Hematopoietic multipotent progenitor cell (in vitro differentiated cells): ENCODE measurements around the gene ZNF598. TPM values are rescaled to one million over a fixed set of nuclear protein-coding genes. Genes with fewer than 3 reads are reported as not detected.

ENCODE experiments used
- DNase-seq, 3 donors: peaks; one replicate each; pipeline ENCODE4 v3.0.0-alpha.2; 2011 to 2015; ENCODE audit warnings: low read depth in 2 of 3, low spot score in 2 of 3
- total RNA-seq: library from RNA; depleted of rRNA; stranded (reverse); fragments of >200 nt; gene quantifications from one replicate; pipeline ENCODE4 v1.2.3, GENCODE V29; 2012

ZNF598 gene
- total RNA-seq, 1 donor = 34.7 TPM

- peak in 1 of 3 donors; percentile 19 for DNase-seq
Measured at GRCh38 chr16:2008631-2009163, 924 bp downstream of the ZNF598 start.

GRCh38 chr16:2008009-2008526 is 1.6 kb downstream of the ZNF598 start:
- peak in 2 of 3 donors; percentile 71 to 82 for DNase-seq

GRCh38 chr16:2007081-2007836 is 2.4 kb downstream of the ZNF598 start:
- DNase-seq = no peak

GRCh38 chr16:2006317-2006716 is 3.3 kb downstream of the ZNF598 start:
- DNase-seq = no peak

GRCh38 chr16:2005646-2006045 is 4.0 kb downstream of the ZNF598 start:
- peak in 2 of 3 donors; percentile 77 to 90 for DNase-seq

- DNase-seq = no peak
Measured at GRCh38 chr16:2004795-2005517, 4.7 kb downstream of the ZNF598 start.

GRCh38 chr16:2003827-2004641 is 5.6 kb downstream of the ZNF598 start:
- peak; percentile 72 to 92 (median 87) for DNase-seq

- no peak for DNase-seq
Measured at GRCh38 chr16:2003231-2003826, 6.3 kb downstream of the ZNF598 start.

GRCh38 chr16:2002406-2003230 is 7.0 kb downstream of the ZNF598 start:
- no peak for DNase-seq

- DNase-seq = no peak
Measured at GRCh38 chr16:2001456-2002355, 7.9 kb downstream of the ZNF598 start.

- no peak for DNase-seq
Measured at GRCh38 chr16:2001035-2001434, 8.6 kb downstream of the ZNF598 start.

- DNase-seq = no peak
Measured at GRCh38 chr16:1999866-2000514, 9.6 kb downstream of the ZNF598 start.

GRCh38 chr16:1998852-1999801 is 10.5 kb downstream of the ZNF598 start:
- DNase-seq = no peak

GRCh38 chr16:1998360-1998835 is 11.2 kb downstream of the ZNF598 start:
- DNase-seq = no peak

GRCh38 chr16:1997494-1998359 is 11.9 kb downstream of the ZNF598 start:
- DNase-seq = no peak

GRCh38 chr16:1993731-1994131 is 15.9 kb downstream of the ZNF598 start:
- no peak for DNase-seq
